Neural cell (in vitro differentiated cells): Measurements from ENCODE around the gene RPL29. TPM values are rescaled to one million over a fixed set of nuclear protein-coding genes. Genes with fewer than 3 reads are reported as not detected.
A peak's percentile ranks its signal among the peaks of the same experiment; 100 is the strongest.

Source experiments
- H2AFZ ChIP-seq: fragments of 200-600, 300-800 bp; sonication (generic), shearing (Covaris generic); 2 replicates; pipeline ENCODE4 v1.6.0; 2014; ENCODE audit warnings: low read depth, mild to moderate bottlenecking, antibody characterized with exemption, low read length, moderate library complexity
- H3F3A ChIP-seq: fragments of 200-600 bp; shearing (Covaris generic); 2 replicates; pipeline ENCODE4 v1.6.1; 2016; ENCODE audit warnings: mild to moderate bottlenecking, moderate library complexity, mixed read lengths, antibody characterized with exemption, low read length; ENCODE audit not compliant: insufficient read depth, poor library complexity, severe bottlenecking
- H3K27ac ChIP-seq: fragments of 200-600, 300-800 bp; sonication (generic), shearing (Covaris generic); 2 replicates; pipeline ENCODE4 v1.5.1; 2014; ENCODE audit warnings: mild to moderate bottlenecking, low read length, moderate library complexity
- H3K27me3 ChIP-seq: fragments of 300-800, 200-600 bp; sonication (generic), shearing (Covaris generic); 2 replicates; pipeline ENCODE4 v1.6.0; 2014; ENCODE audit warnings: mild to moderate bottlenecking, low read depth, low read length, moderate library complexity; ENCODE audit not compliant: insufficient read depth
- H3K36me3 ChIP-seq: fragments of 300-800, 200-600 bp; sonication (generic), shearing (Covaris generic); 2 replicates; pipeline ENCODE4 v1.5.1; 2014; ENCODE audit warnings: mild to moderate bottlenecking, antibody characterized with exemption, low read length, moderate library complexity; ENCODE audit not compliant: insufficient read depth
- H3K4me2 ChIP-seq: fragments of 300-800, 200-600 bp; sonication (generic), shearing (Covaris generic); 2 replicates; pipeline ENCODE4 v1.6.0; 2014; ENCODE audit warnings: mild to moderate bottlenecking, low read length
- H3K4me3 ChIP-seq: fragments of 300-800, 200-600 bp; sonication (generic), shearing (Covaris generic); 2 replicates; pipeline ENCODE4 v1.5.1; 2014; ENCODE audit warnings: mild to moderate bottlenecking, low read length, moderate library complexity
- H3K79me2 ChIP-seq: fragments of 200-600 bp; shearing (Covaris generic); replicated peaks from 2 replicates; pipeline ENCODE4 v1.6.0; 2014; ENCODE audit warnings: mild to moderate bottlenecking, low read length, moderate library complexity; ENCODE audit not compliant: insufficient read depth
- H3K9ac ChIP-seq: fragments of 300-800, 200-600 bp; sonication (generic), shearing (Covaris generic); 2 replicates; pipeline ENCODE4 v1.6.1; 2016; ENCODE audit warnings: mild to moderate bottlenecking, low read length, mixed read lengths
- H3K9me2 ChIP-seq: fragments of 200-600 bp; shearing (Covaris generic); 2 replicates; pipeline ENCODE4 v1.6.1; 2016; ENCODE audit warnings: mild to moderate bottlenecking, low read length, mixed read lengths; ENCODE audit not compliant: insufficient read depth
- H3K9me3 ChIP-seq: fragments of 200-600, 300-800 bp; sonication (generic), shearing (Covaris generic); 2 replicates; pipeline ENCODE4 v1.6.1; 2016; ENCODE audit warnings: mild to moderate bottlenecking, mixed run types, low read length, moderate library complexity, mixed read lengths
- H4K20me1 ChIP-seq: fragments of 200-600 bp; shearing (Covaris generic); 2 replicates; pipeline ENCODE4 v1.6.1; 2016; ENCODE audit warnings: mild to moderate bottlenecking, mixed run types; ENCODE audit not compliant: insufficient read depth
- EP300 ChIP-seq: fragments of 450-650 bp; conservative IDR thresholded peaks from 2 replicates; pipeline ENCODE4 v1.6.1; 2014; ENCODE audit warnings: antibody characterized with exemption, mild to moderate bottlenecking, moderate library complexity; ENCODE audit not compliant: poor library complexity, severe bottlenecking
- EZH2 ChIP-seq: fragments of 200-600, 300-800 bp; shearing (Covaris generic), sonication (generic); IDR thresholded peaks from 2 replicates; pipeline ENCODE4 v1.6.1; 2014; ENCODE audit warnings: antibody characterized with exemption, low read length, borderline replicate concordance, mild to moderate bottlenecking; ENCODE audit not compliant: insufficient read depth, poor library complexity, severe bottlenecking
- MXI1 ChIP-seq: fragments of 450-650 bp; conservative IDR thresholded peaks from 2 replicates; pipeline ENCODE4 v1.6.1; 2014; ENCODE audit warnings: antibody characterized with exemption, mild to moderate bottlenecking; ENCODE audit not compliant: poor library complexity, severe bottlenecking
- POLR2AphosphoS5 ChIP-seq: IDR thresholded peaks from 2 replicates; pipeline ENCODE4 v1.6.1; 2012
- RAD21 ChIP-seq: fragments of 450-650 bp; conservative IDR thresholded peaks from 2 replicates; pipeline ENCODE4 v1.6.1; 2014; ENCODE audit warnings: antibody characterized with exemption, mild to moderate bottlenecking, moderate library complexity
- SMC3 ChIP-seq: fragments of 450-650 bp; conservative IDR thresholded peaks from 2 replicates; pipeline ENCODE4 v1.6.1; 2014; ENCODE audit warnings: antibody characterized with exemption, mild to moderate bottlenecking, moderate library complexity; ENCODE audit not compliant: poor library complexity
- TAF1 ChIP-seq: IDR thresholded peaks from 2 replicates; pipeline ENCODE4 v1.6.1; 2012; ENCODE audit warnings: low read depth
- polyA plus RNA-seq: library from polyadenylated mRNA; depleted of rRNA; stranded (reverse); fragments of >200 nt; gene quantifications from 2 replicates; pipeline ENCODE4 v1.2.3, GENCODE V29; 2014
- TF ChIP-seq, protein P1 (sequence below): IDR thresholded peaks from 2 replicates; pipeline ENCODE4 v1.6.1; 2012; ENCODE audit warnings: borderline replicate concordance
- TF ChIP-seq, protein P2 (sequence below): fragments of 450-650 bp; IDR thresholded peaks from 2 replicates; pipeline ENCODE4 v1.5.1; 2014; ENCODE audit warnings: antibody characterized with exemption, mild to moderate bottlenecking, moderate library complexity; ENCODE audit not compliant: poor library complexity, severe bottlenecking

RPL29 gene
- polyA plus RNA-seq, 1 donor from 2014 or later, result 846 TPM

DNA sequence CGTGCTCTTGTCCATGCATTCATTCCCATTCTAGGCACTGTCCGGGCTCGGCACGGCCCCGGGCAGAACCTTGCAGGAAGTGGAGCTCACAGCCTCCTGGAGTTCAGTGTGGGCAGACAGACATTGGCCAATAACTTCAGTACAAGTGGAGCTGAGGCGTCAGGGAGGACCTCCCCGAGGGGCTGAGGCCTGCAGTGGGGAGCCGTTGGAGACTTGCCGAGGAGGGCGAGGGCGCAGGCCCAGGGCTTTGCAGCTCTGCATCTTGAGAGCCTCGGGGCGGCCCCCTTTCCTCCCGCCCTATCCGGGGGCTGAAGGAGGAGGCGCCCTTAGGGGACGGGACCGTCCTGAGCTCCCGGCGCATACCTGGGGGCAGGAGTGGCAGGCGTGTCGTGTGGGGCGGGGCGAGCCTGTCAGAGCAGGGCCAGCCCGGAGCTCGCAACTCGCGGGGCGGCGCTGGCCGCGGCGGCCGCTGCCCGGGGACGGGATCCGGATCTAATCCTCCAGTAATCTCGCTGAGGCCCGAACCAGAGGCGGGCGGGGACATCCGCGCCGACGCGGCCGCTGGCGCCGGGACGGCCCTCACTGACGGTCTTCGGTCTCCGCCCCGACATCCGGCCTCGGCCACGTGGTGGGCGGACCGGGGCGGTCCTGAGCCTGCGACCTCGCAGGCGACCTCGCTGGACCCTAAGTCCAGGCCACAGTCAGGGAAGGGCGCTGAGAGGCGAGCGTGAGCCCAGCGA, 12.7 kb downstream of the RPL29 start, which contains the start of gene ACY1:
Gene ACY1, plus strand, starts transcription at position 698 of the 740 bp plus-strand sequence. CDS start 530 bp downstream, outside the sequence.
- Histone ChIP-seq H3K36me3 (no peaks in the 10 kb centered on the region), H3K9me3 (no peaks in the 10 kb centered on the region), H3K9ac (peak within 1 kb of the TSS; percentile 46), H3K79me2 (no peaks in the 10 kb centered on the region), H2AFZ (no peak within 1 kb of the TSS), H3K9me2 (no peaks in the 10 kb centered on the region), H3K4me3 (peak within 1 kb of the TSS; percentile 59), H3K4me2 (no peak within 1 kb of the TSS), H3F3A (no peaks in the 10 kb centered on the region), H3K27ac (no peak within 1 kb of the TSS), H4K20me1 (no peaks in the 10 kb centered on the region), H3K27me3 (no peaks in the 10 kb centered on the region)
- TF ChIP-seq TAF1 (no peak), POLR2AphosphoS5 (no peak), MXI1 (no peak), SMC3 (no peak), EZH2 (no peak), EP300 (no peak), RAD21 (no peak)
- TF ChIP-seq, protein P1, sequence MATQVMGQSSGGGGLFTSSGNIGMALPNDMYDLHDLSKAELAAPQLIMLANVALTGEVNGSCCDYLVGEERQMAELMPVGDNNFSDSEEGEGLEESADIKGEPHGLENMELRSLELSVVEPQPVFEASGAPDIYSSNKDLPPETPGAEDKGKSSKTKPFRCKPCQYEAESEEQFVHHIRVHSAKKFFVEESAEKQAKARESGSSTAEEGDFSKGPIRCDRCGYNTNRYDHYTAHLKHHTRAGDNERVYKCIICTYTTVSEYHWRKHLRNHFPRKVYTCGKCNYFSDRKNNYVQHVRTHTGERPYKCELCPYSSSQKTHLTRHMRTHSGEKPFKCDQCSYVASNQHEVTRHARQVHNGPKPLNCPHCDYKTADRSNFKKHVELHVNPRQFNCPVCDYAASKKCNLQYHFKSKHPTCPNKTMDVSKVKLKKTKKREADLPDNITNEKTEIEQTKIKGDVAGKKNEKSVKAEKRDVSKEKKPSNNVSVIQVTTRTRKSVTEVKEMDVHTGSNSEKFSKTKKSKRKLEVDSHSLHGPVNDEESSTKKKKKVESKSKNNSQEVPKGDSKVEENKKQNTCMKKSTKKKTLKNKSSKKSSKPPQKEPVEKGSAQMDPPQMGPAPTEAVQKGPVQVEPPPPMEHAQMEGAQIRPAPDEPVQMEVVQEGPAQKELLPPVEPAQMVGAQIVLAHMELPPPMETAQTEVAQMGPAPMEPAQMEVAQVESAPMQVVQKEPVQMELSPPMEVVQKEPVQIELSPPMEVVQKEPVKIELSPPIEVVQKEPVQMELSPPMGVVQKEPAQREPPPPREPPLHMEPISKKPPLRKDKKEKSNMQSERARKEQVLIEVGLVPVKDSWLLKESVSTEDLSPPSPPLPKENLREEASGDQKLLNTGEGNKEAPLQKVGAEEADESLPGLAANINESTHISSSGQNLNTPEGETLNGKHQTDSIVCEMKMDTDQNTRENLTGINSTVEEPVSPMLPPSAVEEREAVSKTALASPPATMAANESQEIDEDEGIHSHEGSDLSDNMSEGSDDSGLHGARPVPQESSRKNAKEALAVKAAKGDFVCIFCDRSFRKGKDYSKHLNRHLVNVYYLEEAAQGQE, result no peak
- TF ChIP-seq, protein P2, sequence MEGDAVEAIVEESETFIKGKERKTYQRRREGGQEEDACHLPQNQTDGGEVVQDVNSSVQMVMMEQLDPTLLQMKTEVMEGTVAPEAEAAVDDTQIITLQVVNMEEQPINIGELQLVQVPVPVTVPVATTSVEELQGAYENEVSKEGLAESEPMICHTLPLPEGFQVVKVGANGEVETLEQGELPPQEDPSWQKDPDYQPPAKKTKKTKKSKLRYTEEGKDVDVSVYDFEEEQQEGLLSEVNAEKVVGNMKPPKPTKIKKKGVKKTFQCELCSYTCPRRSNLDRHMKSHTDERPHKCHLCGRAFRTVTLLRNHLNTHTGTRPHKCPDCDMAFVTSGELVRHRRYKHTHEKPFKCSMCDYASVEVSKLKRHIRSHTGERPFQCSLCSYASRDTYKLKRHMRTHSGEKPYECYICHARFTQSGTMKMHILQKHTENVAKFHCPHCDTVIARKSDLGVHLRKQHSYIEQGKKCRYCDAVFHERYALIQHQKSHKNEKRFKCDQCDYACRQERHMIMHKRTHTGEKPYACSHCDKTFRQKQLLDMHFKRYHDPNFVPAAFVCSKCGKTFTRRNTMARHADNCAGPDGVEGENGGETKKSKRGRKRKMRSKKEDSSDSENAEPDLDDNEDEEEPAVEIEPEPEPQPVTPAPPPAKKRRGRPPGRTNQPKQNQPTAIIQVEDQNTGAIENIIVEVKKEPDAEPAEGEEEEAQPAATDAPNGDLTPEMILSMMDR, result no peak

DNA sequence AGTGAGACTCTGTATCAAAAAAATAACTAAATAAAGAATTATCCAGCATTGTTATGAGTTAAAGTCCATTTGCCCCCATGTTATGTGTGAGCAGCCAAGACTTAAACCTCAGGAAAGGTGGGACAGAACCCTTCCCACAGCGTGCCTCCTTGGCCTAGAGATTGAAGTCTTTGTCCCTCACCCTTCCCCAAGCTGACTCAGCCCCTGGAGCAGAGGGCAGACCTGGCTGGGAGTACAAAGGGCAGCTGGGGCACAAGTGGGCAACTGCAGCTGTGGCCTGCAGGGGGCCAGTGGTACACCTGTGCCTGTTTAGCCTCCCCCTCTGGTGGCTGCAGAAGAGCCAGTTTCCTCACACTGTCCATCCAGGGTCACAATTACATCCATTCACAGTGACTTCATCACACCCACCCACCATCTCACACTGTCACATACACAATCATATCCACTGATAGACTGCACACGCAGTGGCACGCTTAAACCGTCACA, 13.3 kb downstream of the RPL29 start:
- peak overlapping the region; percentile 59 for H3K4me3 ChIP-seq
- H3K79me2 ChIP-seq, result no peaks in the 10 kb centered on the region
- H3K27me3 ChIP-seq, result no peaks in the 10 kb centered on the region
- peak overlapping the region; percentile 46 for H3K9ac ChIP-seq
- no peaks in the 10 kb centered on the region for H4K20me1 ChIP-seq
- no peaks in the 10 kb centered on the region for H3K9me3 ChIP-seq
- H3K4me2 ChIP-seq, result no peak overlapping the region
- H2AFZ ChIP-seq, result no peak overlapping the region
- TF ChIP-seq EZH2 (no peak), EP300 (no peak), POLR2AphosphoS5 (no peak), RAD21 (no peak), SMC3 (no peak), TAF1 (no peak)
- TF ChIP-seq, protein P1, result no peak
- TF ChIP-seq, protein P2, result peak; percentile 42
- no peaks in the 10 kb centered on the region for H3F3A ChIP-seq
- no peaks in the 10 kb centered on the region for H3K36me3 ChIP-seq
- no peak overlapping the region for H3K27ac ChIP-seq
- no peaks in the 10 kb centered on the region for H3K9me2 ChIP-seq
